Mucosa of descending colon (tissue), 3 donors: Measurements from ENCODE around the gene ITGA7. TPM values are rescaled to one million over a fixed set of nuclear protein-coding genes. Genes with fewer than 3 reads are reported as not detected.

Source experiments
- ATAC-seq: fragments of 200-7000 bp; cut with Tn5 transposase; one replicate; pipeline ENCODE4 v1.9.1; 2020; ENCODE audit warnings: mild to moderate bottlenecking, moderate library complexity
- DNase-seq, 3 donors: peaks; one replicate each; pipeline ENCODE4 v3.0.0-alpha.2; 2020
- H3K36me3 ChIP-seq: fragments of 200-600 bp; one replicate; pipeline ENCODE4 v1.8.0; 2021; ENCODE audit warnings: low read depth, mild to moderate bottlenecking
- H3K4me1 ChIP-seq: fragments of 200-600 bp; one replicate; pipeline ENCODE4 v1.8.0; 2021; ENCODE audit warnings: low read depth, mild to moderate bottlenecking
- H3K4me3 ChIP-seq: fragments of 200-600 bp; one replicate; pipeline ENCODE4 v1.8.0; 2021; ENCODE audit warnings: mild to moderate bottlenecking
- H3K9me3 ChIP-seq: fragments of 200-600 bp; one replicate; pipeline ENCODE4 v1.8.0; 2021; ENCODE audit warnings: mild to moderate bottlenecking
- intact Hi-C, 2 donors: fragments of 100-400 bp; cut with DNase I in 1 of 2; cut with micrococcal nuclease in 1 of 2; formaldehyde crosslinking; loops; one replicate each; pipeline versions ENCODE4 v1.11.0 to v1.11.1; 2022; cut with DNase I, micrococcal nuclease
- total RNA-seq, 3 donors: library from RNA; stranded (reverse); fragmentation: NEBNext Ultra II Directional in 2 of 3; extraction: Animal tissue kit (Norgen Biotek cat#: 25700) in 2 of 3; gene quantifications; one replicate each; pipeline versions ENCODE4 v1.2.1 to v1.2.4, GENCODE V29; 2021 to 2023
- TF ChIP-seq, protein P1 (sequence below): fragments of 200-600 bp; IDR thresholded peaks from one replicate; pipeline ENCODE4 v1.8.0; 2022; ENCODE audit warnings: antibody characterized with exemption, mild to moderate bottlenecking
- donor health status: DM: no; HTN: no; CAD: no; lungs with moderate emphysema.
- donor health status: DM: no; HTN: no; CAD: no.
- donor health status: DM: no; HTN: yes; CAD: no.

ITGA7 gene
- total RNA-seq, 3 donors from 2014 or later = 16.5 to 449 (median 46.0) TPM

- DNase-seq (no peak), ATAC-seq (peak; percentile 16)
- Histone ChIP-seq H3K4me3 (no peak overlapping the region), H3K4me1 (peaks cover 15% of the 10 kb centered on the region), H3K36me3 (no peaks in the 10 kb centered on the region), H3K9me3 (no peaks in the 10 kb centered on the region)
- intact Hi-C loops = no loop called here
- TF ChIP-seq, protein P1, sequence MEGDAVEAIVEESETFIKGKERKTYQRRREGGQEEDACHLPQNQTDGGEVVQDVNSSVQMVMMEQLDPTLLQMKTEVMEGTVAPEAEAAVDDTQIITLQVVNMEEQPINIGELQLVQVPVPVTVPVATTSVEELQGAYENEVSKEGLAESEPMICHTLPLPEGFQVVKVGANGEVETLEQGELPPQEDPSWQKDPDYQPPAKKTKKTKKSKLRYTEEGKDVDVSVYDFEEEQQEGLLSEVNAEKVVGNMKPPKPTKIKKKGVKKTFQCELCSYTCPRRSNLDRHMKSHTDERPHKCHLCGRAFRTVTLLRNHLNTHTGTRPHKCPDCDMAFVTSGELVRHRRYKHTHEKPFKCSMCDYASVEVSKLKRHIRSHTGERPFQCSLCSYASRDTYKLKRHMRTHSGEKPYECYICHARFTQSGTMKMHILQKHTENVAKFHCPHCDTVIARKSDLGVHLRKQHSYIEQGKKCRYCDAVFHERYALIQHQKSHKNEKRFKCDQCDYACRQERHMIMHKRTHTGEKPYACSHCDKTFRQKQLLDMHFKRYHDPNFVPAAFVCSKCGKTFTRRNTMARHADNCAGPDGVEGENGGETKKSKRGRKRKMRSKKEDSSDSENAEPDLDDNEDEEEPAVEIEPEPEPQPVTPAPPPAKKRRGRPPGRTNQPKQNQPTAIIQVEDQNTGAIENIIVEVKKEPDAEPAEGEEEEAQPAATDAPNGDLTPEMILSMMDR = no peak
Observed at GRCh38 chr12:55708695-55709233, 1.1 kb upstream of the ITGA7 start.

GRCh38 chr12:55707219-55707671 lies 459 bp downstream of the ITGA7 start:
- ATAC-seq = peak; percentile 21

DNA sequence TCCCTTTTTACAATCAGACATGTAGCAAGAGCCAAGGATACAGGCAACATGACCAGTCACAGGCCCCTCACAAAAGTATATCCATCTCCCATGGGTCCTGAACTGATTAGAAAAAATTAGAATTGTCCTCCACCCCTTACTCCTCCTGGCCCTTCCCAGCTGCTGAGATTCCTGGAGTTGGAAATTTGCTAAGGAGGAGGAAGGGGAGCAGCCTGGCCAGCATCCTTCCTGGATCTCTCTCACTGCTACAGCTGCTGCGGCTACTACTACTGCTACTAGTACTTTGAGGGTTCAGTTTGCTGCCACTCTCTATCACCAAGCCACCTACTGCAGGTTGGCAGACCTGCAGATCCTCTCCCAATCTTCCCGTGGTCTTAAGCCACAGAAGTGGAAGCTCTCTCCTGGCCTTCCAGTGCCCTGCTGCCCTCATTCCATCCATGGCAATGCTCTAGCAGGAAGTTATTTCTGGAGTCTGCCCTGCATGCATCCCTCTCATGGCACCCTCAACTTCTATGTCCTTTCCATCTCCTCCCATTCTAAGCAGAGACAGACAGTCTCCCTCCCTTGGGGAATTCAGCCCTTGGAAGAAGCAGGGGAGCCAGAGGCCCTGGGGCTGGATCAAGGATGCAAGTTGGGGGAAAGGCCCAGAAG lies 1.0 kb downstream of the ITGA7 start:
- no peaks in the 10 kb centered on the region for H3K36me3 ChIP-seq
- TF ChIP-seq, protein P1 = no peak

More at GRCh38 chr12:55707219-55707671, 459 bp downstream of the ITGA7 start:
- Histone ChIP-seq H3K4me1 (peaks cover 15% of the 10 kb centered on the region), H3K9me3 (no peaks in the 10 kb centered on the region), H3K4me3 (no peak overlapping the region), H3K36me3 (no peaks in the 10 kb centered on the region)
- intact Hi-C loops = no loop called here
- TF ChIP-seq, protein P1 = no peak
- no peak for DNase-seq

DNA sequence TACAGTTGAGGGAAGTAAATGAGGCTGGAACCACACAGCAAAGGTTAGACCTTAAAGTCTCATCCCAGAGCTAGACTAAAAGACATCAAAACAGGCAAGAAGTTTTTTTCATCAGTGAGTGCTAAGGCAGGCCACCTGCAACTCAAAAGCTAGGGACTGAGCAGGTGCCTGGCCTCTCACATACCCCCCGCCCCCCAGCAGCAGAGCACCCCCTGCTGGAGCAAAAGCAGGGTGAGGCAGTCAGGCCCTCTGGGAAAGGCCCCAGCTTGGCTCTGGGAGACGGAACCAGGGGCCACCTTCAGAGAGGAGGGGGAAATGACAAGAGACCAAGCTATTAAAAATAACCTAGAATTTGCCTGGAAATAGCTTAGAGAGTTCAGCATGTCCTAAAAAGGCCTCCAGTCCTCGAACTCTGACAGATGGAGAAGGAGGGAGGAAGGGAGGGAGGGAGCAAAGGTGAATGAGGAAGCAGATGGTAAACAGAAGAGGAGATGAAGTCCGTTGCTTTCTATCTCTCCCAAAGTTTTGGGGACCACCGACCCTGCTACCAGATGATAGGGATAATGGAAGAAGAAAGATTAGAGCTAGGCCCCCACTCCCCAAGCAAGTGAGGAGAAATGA lies 1.8 kb downstream of the ITGA7 start:
- TF ChIP-seq, protein P1 = peak; percentile 10
- ATAC-seq = peak; percentile 44
- Histone ChIP-seq H3K9me3 (no peaks in the 10 kb centered on the region), H3K4me3 (no peak overlapping the region), H3K4me1 (peaks cover 15% of the 10 kb centered on the region), H3K36me3 (no peaks in the 10 kb centered on the region)
- intact Hi-C loops = no loop called here
- peak in 1 of 3 donors; percentile 24 for DNase-seq

More for the DNA sequence above, 1.0 kb downstream of the ITGA7 start:
- Histone ChIP-seq H3K4me3 (no peak overlapping the region), H3K9me3 (no peaks in the 10 kb centered on the region), H3K4me1 (peaks cover 15% of the 10 kb centered on the region)
- no peak for ATAC-seq
- DNase-seq = no peak
- intact Hi-C loops = no loop called here

GRCh38 chr12:55704824-55705718 lies 2.6 kb downstream of the ITGA7 start:
- DNase-seq (no peak), ATAC-seq (no peak)
- intact Hi-C loops = no loop called here
- no peak overlapping the region for H3K4me3 ChIP-seq
- H3K9me3 ChIP-seq = no peaks in the 10 kb centered on the region
- no peaks in the 10 kb centered on the region for H3K36me3 ChIP-seq
- TF ChIP-seq, protein P1 = no peak
- H3K4me1 ChIP-seq = peaks cover 15% of the 10 kb centered on the region
